HepG2 (cell line): ENCODE results near the gene ODC1. TPM values are rescaled to one million over a fixed set of nuclear protein-coding genes. Genes with fewer than 3 reads are reported as not detected.

ENCODE experiments used
- ARNT ChIP-seq: fragments of 450-650 bp; IDR thresholded peaks from 2 replicates; pipeline ENCODE4 v1.6.1; 2017
- BRCA1 ChIP-seq: sonication (generic); formaldehyde crosslinking; IDR thresholded peaks from 2 replicates; pipeline ENCODE4 v1.4.0; 2020; ENCODE audit warnings: missing genetic modification reagents
- DNMT1 ChIP-seq: sonication (generic); formaldehyde crosslinking; IDR thresholded peaks from 2 replicates; pipeline ENCODE4 v1.5.1; 2020; ENCODE audit warnings: mild to moderate bottlenecking, missing genetic modification reagents
- ELK4 ChIP-seq: sonication (generic); formaldehyde crosslinking; IDR thresholded peaks from 2 replicates; pipeline ENCODE4 v1.9.0; 2021; ENCODE audit warnings: missing genetic modification reagents, borderline replicate concordance
- GRHL1 ChIP-seq: sonication (generic); formaldehyde crosslinking; conservative IDR thresholded peaks from 2 replicates; pipeline ENCODE4 v1.8.0; 2022; ENCODE audit warnings: missing genetic modification reagents
- HDAC2 ChIP-seq: sonication (generic); formaldehyde crosslinking; IDR thresholded peaks from 2 replicates; pipeline ENCODE4 v1.4.0; 2020; ENCODE audit warnings: missing genetic modification reagents
- HNRNPL ChIP-seq: fragments of 200-400 bp; formaldehyde crosslinking; IDR thresholded peaks from 2 replicates; pipeline ENCODE4 v1.6.1; 2017; ENCODE audit warnings: mild to moderate bottlenecking, low read depth, low read length
- HOXD1 ChIP-seq: sonication (generic); formaldehyde crosslinking; IDR thresholded peaks from 2 replicates; pipeline ENCODE4 v1.5.0; 2020; ENCODE audit warnings: missing genetic modification reagents
- LCORL ChIP-seq, 2 experiments: fragments of 450-650 bp in 1 of 2; sonication (generic) in 1 of 2; formaldehyde crosslinking in 1 of 2; IDR thresholded peaks; 2 replicates each; pipeline versions ENCODE4 v1.5.0 to v1.6.1; 2017 to 2020; ENCODE audit warnings: antibody characterized with exemption in 1 of 2, missing genetic modification reagents in 1 of 2
- MAZ ChIP-seq, 2 experiments: sonication (generic) in 1 of 2; formaldehyde crosslinking in 1 of 2; IDR thresholded peaks; 2 replicates each; pipeline versions ENCODE4 v1.5.0 to v1.6.1; 2012 to 2020; ENCODE audit warnings: low read depth in 2 of 2, mild to moderate bottlenecking in 2 of 2, borderline replicate concordance in 1 of 2, improper control_type of control experiment in 1 of 2, low read length in 1 of 2, missing genetic modification reagents in 1 of 2, moderate library complexity in 1 of 2
- NBN ChIP-seq: fragments of 450-650 bp; conservative IDR thresholded peaks from 2 replicates; pipeline ENCODE4 v1.6.1; 2017
- NFE2L1 ChIP-seq: sonication (generic); formaldehyde crosslinking; IDR thresholded peaks from 2 replicates; pipeline ENCODE4 v1.4.0; 2020; ENCODE audit warnings: missing genetic modification reagents, mild to moderate bottlenecking, borderline replicate concordance
- PHF20 ChIP-seq: sonication (generic); formaldehyde crosslinking; IDR thresholded peaks from 2 replicates; pipeline ENCODE4 v1.5.0; 2020; ENCODE audit warnings: mild to moderate bottlenecking, missing genetic modification reagents
- REST ChIP-seq, 2 experiments: IDR thresholded peaks; 2 replicates each; pipeline ENCODE4 v1.6.1; 2011 to 2012; ENCODE audit warnings: low read length in 2 of 2, borderline replicate concordance in 1 of 2, low read depth in 1 of 2, mild to moderate bottlenecking in 1 of 2, moderate library complexity in 1 of 2
- RXRA ChIP-seq: sonication (generic); formaldehyde crosslinking; IDR thresholded peaks from 2 replicates; pipeline ENCODE4 v1.5.1; 2020; ENCODE audit warnings: missing genetic modification reagents
- SKIL ChIP-seq: sonication (generic); formaldehyde crosslinking; IDR thresholded peaks from 2 replicates; pipeline ENCODE4 v1.8.0; 2022; ENCODE audit warnings: missing genetic modification reagents, mild to moderate bottlenecking, moderate library complexity, borderline replicate concordance
- TARDBP ChIP-seq: sonication (generic); formaldehyde crosslinking; IDR thresholded peaks from 2 replicates; pipeline ENCODE4 v1.8.0; 2022; ENCODE audit warnings: mild to moderate bottlenecking, missing genetic modification reagents
- ZBTB38 ChIP-seq: sonication (generic); formaldehyde crosslinking; IDR thresholded peaks from 2 replicates; pipeline ENCODE4 v1.5.1; 2020; ENCODE audit warnings: mild to moderate bottlenecking, missing genetic modification reagents
- ZFP82 ChIP-seq: sonication (generic); formaldehyde crosslinking; IDR thresholded peaks from 2 replicates; pipeline ENCODE4 v1.5.1; 2020; ENCODE audit warnings: mild to moderate bottlenecking, missing genetic modification reagents, borderline replicate concordance
- ZNF713 ChIP-seq: sonication (generic); formaldehyde crosslinking; IDR thresholded peaks from 2 replicates; pipeline ENCODE4 v1.4.0; 2020; ENCODE audit warnings: mild to moderate bottlenecking, missing genetic modification reagents
- polyA plus RNA-seq, 8 experiments: library from polyadenylated mRNA; depleted of rRNA in 3 of 8; stranded (reverse) in 7 of 8; unstranded in 1 of 8; fragments of >200 nt; fragmentation: Illumina TruSeq in 4 of 8; extraction: Trizol in 4 of 8; gene quantifications; 2 replicates each; pipeline versions ENCODE4 v1.2.1 to v1.2.3, GENCODE V29; 2011 to 2016; ENCODE audit warnings: low read depth in 4 of 8, missing spikeins in 1 of 8, mixed read lengths in 1 of 8; ENCODE audit not compliant: insufficient read depth in 1 of 8
- total RNA-seq, 5 experiments: library from RNA; depleted of rRNA; stranded (reverse); fragments of >200 nt; fragmentation: Illumina TruSeq; extraction: Trizol; gene quantifications; 2 replicates each; pipeline ENCODE4 v1.2.3, GENCODE V29; 2016; ENCODE audit warnings: low read depth in 1 of 5

Gene ODC1
- total and polyA plus RNA-seq, 2 of the 13 experiments (the other 11 are each of a cell fraction or from before 2014, with no cell fraction given), result 142 to 371 TPM

GRCh38 chr2:10433264-10433946 lies 14.7 kb downstream of the ODC1 start (continued):
- TF ChIP-seq REST (IDR thresholded peaks at IDR 0.05; ENCODE audit: borderline replicate concordance in 1 of 2, low read depth in 1 of 2, low read length in 2 of 2) (no peak), SKIL (CRISPR knock-in tag) (0 out of 2 replicates have a peak, but pooled peaks have one; percentile 13), TARDBP (CRISPR knock-in tag) (no peak), DNMT1 (CRISPR knock-in tag) (0 out of 2 replicates have a peak, but pooled peaks have one; percentile 48), NFE2L1 (peak; percentile 25; the same call in 1 of the 2 replicates), HOXD1 (CRISPR knock-in tag) (no peak), HNRNPL (peak; percentile 53; the same call in 1 of the 2 replicates), LCORL (IDR thresholded peaks at IDR 0.05) (peak; percentile 39; the same call in 1 of the 2 replicates), LCORL (CRISPR knock-in tag; IDR thresholded peaks at IDR 0.05) (no peak), ZNF713 (CRISPR knock-in tag) (0 out of 2 replicates have a peak, but pooled peaks have one; percentile 47), PHF20 (0 out of 2 replicates have a peak, but pooled peaks have one; percentile 26), ELK4 (CRISPR knock-in tag) (no peak), BRCA1 (no peak), GRHL1 (CRISPR knock-in tag) (no peak), ZBTB38 (CRISPR knock-in tag) (peak; percentile 27; the same call in 1 of the 2 replicates), MAZ (IDR thresholded peaks at IDR 0.05; ENCODE audit: borderline replicate concordance, low read depth, low read length) (no peak), MAZ (CRISPR knock-in tag; IDR thresholded peaks at IDR 0.05; ENCODE audit: low read depth) (no peak), HDAC2 (CRISPR knock-in tag) (no peak), NBN (peak; percentile 85; the same call in 1 of the 2 replicates), ZFP82 (no peak), ARNT (0 out of 2 replicates have a peak, but pooled peaks have one; percentile 9), RXRA (CRISPR knock-in tag) (peak; percentile 20; the same call in 1 of the 2 replicates)
